Measurements from ENCODE around the gene EIF4EBP2. TPM values are rescaled to one million over a fixed set of nuclear protein-coding genes. Genes with fewer than 3 reads are reported as not detected.

The EIF4EBP2 gene
- total and polyA plus RNA-seq, 2 experiments from 2014 or later = 42.0 to 131 TPM

DNA sequence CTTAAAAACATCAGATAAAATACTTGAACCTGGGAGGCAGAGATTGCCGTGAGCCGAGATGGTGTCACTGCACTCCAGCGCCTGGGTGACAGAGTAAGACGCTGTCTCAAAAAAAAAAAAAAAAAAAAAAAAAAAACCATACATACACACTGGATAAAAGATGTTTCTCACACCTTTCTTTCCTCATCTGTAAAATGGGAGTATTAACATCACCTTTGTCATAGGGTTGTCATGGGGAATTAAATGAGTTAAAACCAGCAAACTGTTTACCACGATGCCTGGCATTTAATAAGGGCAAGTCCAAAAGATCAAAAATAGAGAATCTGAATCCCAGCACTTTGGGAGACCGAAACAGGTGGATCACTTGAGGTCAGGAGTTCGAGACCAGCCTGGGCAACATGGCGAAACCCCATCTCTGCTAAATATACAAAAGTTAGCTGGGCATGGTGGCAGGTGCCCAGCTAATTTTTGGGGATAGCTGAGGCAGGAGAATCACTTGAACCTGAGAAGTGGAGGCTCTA, 34.4 kb upstream of the EIF4EBP2 start:
- ATAC-seq (no peak), DNase-seq (ENCODE audit: low spot score) (no peak)
- Histone ChIP-seq H4K20me1 (replicated peaks; ENCODE audit: insufficient read depth) (no peaks in the 10 kb centered on the region; the same call in 1 of the 2 replicates), H3K4me2 (peak overlapping the region; percentile 18; the same call in 1 of the 2 replicates), H3K36me3 (ENCODE audit: insufficient read depth) (no peaks in the 10 kb centered on the region; the same call in 1 of the 2 replicates), H3K27ac (ENCODE audit: low read depth) (peak overlapping the region; percentile 48), H3K4me3 (no peak overlapping the region), H3F3A (replicated peaks; ENCODE audit: low read depth) (peaks cover 10% of the 10 kb centered on the region; the same call in 1 of the 2 replicates), H3K4me1 (ENCODE audit: insufficient read depth) (peaks cover 19% of the 10 kb centered on the region), H3K27me3 (ENCODE audit: insufficient read depth) (no peaks in the 10 kb centered on the region), H3K79me2 (replicated peaks; ENCODE audit: insufficient read depth) (0 out of 2 replicates have a peak, but pooled peaks cover 4% of the 10 kb centered on the region), H3K9me2 (ENCODE audit: insufficient read depth) (no peaks in the 10 kb centered on the region), H2AFZ (no peak overlapping the region)
- H3K9me3 Mint-ChIP-seq = no peaks in the 10 kb centered on the region
- no peak overlapping the region for H3K4me3 Mint-ChIP-seq
- H3K36me3 Mint-ChIP-seq (ENCODE audit: low read depth) = peaks cover 20% of the 10 kb centered on the region; the same call in 2 of the 3 replicates
- no peak for TF ChIP-seq POLR2AphosphoS5 (IDR thresholded peaks at IDR 0.05; ENCODE audit: low read depth)
- TF ChIP-seq, protein P1, sequence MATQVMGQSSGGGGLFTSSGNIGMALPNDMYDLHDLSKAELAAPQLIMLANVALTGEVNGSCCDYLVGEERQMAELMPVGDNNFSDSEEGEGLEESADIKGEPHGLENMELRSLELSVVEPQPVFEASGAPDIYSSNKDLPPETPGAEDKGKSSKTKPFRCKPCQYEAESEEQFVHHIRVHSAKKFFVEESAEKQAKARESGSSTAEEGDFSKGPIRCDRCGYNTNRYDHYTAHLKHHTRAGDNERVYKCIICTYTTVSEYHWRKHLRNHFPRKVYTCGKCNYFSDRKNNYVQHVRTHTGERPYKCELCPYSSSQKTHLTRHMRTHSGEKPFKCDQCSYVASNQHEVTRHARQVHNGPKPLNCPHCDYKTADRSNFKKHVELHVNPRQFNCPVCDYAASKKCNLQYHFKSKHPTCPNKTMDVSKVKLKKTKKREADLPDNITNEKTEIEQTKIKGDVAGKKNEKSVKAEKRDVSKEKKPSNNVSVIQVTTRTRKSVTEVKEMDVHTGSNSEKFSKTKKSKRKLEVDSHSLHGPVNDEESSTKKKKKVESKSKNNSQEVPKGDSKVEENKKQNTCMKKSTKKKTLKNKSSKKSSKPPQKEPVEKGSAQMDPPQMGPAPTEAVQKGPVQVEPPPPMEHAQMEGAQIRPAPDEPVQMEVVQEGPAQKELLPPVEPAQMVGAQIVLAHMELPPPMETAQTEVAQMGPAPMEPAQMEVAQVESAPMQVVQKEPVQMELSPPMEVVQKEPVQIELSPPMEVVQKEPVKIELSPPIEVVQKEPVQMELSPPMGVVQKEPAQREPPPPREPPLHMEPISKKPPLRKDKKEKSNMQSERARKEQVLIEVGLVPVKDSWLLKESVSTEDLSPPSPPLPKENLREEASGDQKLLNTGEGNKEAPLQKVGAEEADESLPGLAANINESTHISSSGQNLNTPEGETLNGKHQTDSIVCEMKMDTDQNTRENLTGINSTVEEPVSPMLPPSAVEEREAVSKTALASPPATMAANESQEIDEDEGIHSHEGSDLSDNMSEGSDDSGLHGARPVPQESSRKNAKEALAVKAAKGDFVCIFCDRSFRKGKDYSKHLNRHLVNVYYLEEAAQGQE (IDR thresholded peaks at IDR 0.05; ENCODE audit: unreplicated experiment) = no peak
- no peak for TF ChIP-seq ZNF331 (CRISPR knock-in tag; IDR thresholded peaks at IDR 0.05; ENCODE audit: low read depth)
- no peak for TF ChIP-seq EZH2 (IDR thresholded peaks at IDR 0.05; ENCODE audit: low read depth, unreplicated experiment)
- TF ChIP-seq, protein P2, sequence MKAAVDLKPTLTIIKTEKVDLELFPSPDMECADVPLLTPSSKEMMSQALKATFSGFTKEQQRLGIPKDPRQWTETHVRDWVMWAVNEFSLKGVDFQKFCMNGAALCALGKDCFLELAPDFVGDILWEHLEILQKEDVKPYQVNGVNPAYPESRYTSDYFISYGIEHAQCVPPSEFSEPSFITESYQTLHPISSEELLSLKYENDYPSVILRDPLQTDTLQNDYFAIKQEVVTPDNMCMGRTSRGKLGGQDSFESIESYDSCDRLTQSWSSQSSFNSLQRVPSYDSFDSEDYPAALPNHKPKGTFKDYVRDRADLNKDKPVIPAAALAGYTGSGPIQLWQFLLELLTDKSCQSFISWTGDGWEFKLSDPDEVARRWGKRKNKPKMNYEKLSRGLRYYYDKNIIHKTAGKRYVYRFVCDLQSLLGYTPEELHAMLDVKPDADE (IDR thresholded peaks at IDR 0.05) = no peak
- no peak for TF ChIP-seq JUNB (IDR thresholded peaks at IDR 0.05; ENCODE audit: unreplicated experiment)
- TF ChIP-seq, protein P3, sequence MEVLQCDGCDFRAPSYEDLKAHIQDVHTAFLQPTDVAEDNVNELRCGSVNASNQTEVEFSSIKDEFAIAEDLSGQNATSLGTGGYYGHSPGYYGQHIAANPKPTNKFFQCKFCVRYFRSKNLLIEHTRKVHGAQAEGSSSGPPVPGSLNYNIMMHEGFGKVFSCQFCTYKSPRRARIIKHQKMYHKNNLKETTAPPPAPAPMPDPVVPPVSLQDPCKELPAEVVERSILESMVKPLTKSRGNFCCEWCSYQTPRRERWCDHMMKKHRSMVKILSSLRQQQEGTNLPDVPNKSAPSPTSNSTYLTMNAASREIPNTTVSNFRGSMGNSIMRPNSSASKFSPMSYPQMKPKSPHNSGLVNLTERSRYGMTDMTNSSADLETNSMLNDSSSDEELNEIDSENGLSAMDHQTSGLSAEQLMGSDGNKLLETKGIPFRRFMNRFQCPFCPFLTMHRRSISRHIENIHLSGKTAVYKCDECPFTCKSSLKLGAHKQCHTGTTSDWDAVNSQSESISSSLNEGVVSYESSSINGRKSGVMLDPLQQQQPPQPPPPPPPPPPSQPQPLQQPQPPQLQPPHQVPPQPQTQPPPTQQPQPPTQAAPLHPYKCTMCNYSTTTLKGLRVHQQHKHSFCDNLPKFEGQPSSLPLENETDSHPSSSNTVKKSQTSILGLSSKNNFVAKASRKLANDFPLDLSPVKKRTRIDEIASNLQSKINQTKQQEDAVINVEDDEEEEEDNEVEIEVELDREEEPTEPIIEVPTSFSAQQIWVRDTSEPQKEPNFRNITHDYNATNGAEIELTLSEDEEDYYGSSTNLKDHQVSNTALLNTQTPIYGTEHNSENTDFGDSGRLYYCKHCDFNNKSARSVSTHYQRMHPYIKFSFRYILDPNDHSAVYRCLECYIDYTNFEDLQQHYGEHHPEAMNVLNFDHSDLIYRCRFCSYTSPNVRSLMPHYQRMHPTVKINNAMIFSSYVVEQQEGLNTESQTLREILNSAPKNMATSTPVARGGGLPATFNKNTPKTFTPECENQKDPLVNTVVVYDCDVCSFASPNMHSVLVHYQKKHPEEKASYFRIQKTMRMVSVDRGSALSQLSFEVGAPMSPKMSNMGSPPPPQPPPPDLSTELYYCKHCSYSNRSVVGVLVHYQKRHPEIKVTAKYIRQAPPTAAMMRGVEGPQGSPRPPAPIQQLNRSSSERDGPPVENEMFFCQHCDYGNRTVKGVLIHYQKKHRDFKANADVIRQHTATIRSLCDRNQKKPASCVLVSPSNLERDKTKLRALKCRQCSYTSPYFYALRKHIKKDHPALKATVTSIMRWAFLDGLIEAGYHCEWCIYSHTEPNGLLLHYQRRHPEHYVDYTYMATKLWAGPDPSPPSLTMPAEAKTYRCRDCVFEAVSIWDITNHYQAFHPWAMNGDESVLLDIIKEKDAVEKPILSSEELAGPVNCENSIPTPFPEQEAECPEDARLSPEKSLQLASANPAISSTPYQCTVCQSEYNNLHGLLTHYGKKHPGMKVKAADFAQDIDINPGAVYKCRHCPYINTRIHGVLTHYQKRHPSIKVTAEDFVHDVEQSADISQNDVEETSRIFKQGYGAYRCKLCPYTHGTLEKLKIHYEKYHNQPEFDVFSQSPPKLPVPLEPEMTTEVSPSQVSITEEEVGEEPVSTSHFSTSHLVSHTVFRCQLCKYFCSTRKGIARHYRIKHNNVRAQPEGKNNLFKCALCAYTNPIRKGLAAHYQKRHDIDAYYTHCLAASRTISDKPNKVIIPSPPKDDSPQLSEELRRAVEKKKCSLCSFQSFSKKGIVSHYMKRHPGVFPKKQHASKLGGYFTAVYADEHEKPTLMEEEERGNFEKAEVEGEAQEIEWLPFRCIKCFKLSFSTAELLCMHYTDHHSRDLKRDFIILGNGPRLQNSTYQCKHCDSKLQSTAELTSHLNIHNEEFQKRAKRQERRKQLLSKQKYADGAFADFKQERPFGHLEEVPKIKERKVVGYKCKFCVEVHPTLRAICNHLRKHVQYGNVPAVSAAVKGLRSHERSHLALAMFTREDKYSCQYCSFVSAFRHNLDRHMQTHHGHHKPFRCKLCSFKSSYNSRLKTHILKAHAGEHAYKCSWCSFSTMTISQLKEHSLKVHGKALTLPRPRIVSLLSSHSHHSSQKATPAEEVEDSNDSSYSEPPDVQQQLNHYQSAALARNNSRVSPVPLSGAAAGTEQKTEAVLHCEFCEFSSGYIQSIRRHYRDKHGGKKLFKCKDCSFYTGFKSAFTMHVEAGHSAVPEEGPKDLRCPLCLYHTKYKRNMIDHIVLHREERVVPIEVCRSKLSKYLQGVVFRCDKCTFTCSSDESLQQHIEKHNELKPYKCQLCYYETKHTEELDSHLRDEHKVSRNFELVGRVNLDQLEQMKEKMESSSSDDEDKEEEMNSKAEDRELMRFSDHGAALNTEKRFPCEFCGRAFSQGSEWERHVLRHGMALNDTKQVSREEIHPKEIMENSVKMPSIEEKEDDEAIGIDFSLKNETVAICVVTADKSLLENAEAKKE (CRISPR knock-in tag; IDR thresholded peaks at IDR 0.05) = no peak
- TF ChIP-seq ZNF114 (CRISPR knock-in tag; IDR thresholded peaks at IDR 0.05) = no peak
- TF ChIP-seq STAT1 (IDR thresholded peaks at IDR 0.05; ENCODE audit: unreplicated experiment) = no peak
- TF ChIP-seq NANOG (IDR thresholded peaks at IDR 0.05; ENCODE audit: borderline replicate concordance) = no peak
- TF ChIP-seq CTCF (conservative IDR thresholded peaks at IDR 0.05; ENCODE audit: low read depth in 2 of 2) = no peak
- TF ChIP-seq CREB1 (CRISPR knock-in tag; IDR thresholded peaks at IDR 0.05; ENCODE audit: low read depth) = no peak
- TF ChIP-seq EZH2phosphoT487 (IDR thresholded peaks at IDR 0.05; ENCODE audit: unreplicated experiment) = no peak
- H3K4me1 Mint-ChIP-seq = peaks cover 16% of the 10 kb centered on the region; the same call in 2 of the 3 replicates
- H3K27ac Mint-ChIP-seq = peak overlapping the region; percentile 88; the same call in 1 of the 2 replicates
- peaks cover 5% of the 10 kb centered on the region for H3K27me3 Mint-ChIP-seq (ENCODE audit: insufficient read depth, low read depth, poor library complexity)
